NCI-H2196 (cell line): ENCODE data around the gene TEKT2.
A peak's percentile ranks its signal among the peaks of the same experiment; 100 is the strongest.

Experiments
- DNase-seq: peaks from one replicate; lab custom pipeline; 2025; ENCODE audit not compliant: unreplicated experiment; lab: John Stamatoyannopoulos, UW

The TEKT2 gene

DNA sequence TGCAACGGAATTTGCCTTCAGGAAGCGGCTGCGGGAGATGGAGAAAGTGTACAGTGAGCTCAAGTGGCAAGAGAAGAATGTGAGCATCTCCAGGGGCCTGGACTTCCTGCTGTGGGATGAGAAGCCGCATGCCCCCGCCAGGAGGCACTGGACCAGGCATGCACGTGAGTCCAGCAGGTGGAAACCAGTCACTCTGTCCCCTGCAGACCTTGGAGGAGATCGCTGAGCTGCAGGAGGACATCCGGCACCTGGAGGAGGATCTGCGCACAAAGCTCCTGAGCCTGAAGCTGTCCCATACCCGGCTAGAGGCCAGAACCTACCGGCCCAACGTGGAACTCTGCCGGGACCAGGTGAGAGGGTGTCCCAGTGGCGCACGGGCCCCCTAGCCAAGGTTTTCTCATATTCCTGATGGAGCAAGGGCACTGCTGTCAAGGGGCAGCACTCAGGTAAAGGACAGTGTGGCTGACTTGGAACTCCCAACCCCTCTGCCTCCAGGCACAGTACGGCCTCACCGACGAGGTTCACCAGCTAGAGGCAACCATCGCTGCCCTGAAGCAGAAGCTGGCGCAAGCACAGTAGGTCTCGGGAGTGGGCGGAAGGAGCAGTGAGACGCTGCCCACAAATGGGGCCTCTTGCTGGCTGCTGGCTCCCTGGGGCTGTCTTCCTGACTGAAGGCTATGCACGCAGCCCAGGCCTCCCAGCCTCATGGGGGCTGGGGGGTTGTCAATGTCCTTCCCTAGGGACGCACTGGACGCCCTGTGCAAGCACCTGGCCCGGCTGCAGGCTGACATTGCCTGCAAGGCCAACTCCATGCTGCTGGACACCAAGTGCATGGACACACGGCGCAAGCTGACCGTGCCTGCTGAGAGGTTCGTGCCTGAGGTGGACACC is 3.6 kb downstream of the TEKT2 start:
- no peak for DNase-seq

DNA sequence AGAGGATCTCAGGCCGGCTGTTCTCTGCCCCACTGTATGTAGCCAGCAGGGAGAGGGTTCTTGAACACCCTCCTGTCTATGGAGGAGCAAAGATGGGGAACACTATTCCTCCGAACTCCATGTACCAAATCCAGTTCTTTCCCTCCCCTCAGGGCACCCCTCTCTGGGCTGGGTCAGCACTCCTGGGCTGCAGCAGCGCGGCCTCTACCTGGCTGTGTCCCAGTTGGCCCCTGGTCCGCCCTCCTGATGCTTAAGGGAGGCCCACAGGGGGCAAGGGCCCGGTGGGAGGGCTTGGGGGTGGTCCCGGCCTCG is 4.3 kb downstream of the TEKT2 start:
- DNase-seq = no peak

DNA sequence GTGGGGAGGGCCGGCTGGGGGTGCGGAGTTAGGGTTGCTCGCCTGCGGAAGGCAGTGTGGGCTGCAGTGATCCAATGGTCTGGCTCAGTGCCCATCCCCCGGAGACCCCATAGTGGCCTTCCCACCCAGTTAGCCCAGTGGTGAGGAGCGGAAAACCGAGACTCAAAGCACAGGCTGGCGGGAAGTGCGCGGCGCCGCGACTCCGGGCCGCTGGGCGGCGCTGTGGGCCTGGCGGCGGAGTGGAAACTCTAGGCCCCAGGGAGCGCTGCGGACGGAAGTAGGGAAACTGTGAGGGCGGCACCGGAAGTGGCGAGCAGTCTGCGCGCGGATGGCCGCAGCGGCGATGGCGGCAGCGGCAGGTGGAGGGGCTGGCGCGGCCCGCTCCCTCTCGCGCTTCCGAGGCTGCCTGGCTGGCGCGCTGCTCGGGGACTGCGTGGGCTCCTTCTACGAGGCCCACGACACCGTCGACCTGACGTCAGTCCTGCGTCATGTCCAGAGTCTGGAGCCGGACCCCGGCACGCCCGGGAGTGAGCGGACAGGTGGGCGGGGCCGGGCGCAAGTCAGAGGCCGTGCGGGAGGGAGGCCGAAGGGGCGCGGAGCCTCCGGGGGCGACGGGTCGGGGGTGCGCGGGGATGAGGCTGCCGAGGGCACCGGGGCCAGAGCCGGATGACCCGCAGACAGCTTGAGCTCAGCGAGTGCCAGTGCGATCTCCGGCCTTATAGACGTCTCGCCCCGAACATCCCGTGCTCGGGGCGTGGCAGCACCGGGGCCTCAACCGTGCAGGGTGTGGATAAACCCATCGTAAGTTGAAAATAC is 4.9 kb downstream of the TEKT2 start, which contains the start of gene ADPRS:
ADPRS (plus strand) TSS at position 316 of the 816 bp plus-strand sequence; CDS start at position 329, 13 bp downstream.
- peak; percentile 88 for DNase-seq

DNA sequence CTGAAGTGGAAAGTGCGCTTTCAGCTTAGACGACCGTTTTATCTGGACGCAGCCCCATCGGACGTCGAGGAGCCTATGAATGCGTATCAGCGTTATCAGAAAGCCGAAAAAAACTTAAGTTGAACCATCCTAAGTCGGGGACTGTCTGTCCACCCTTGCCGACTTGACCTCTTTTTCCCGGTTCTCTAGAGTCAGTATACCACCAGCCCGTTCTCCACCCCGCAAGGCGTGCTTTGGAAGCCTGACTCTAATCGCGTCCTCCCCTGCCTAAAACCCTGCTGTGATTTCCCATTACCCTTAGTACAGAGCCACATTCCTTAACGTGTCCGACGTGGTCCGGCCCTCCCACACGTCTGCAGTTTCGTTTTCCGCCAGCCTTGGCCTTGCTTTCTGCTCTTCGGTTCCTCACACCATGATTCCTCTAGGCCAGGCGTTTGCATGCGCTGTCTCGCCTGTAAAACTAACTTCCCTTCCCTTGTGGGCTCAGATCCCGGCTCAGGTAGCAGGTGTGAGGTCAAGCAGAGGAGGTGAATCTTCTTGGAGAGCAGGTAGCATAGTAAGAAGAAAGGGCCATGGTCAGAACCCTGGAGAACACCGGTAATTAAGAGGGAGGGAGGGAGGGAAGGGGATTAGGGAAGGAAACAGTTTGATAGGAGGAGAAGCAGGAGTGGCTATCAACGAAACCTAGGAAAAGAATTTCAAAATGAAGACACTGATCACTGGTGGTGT is 5.7 kb downstream of the TEKT2 start:
- DNase-seq = no peak

DNA sequence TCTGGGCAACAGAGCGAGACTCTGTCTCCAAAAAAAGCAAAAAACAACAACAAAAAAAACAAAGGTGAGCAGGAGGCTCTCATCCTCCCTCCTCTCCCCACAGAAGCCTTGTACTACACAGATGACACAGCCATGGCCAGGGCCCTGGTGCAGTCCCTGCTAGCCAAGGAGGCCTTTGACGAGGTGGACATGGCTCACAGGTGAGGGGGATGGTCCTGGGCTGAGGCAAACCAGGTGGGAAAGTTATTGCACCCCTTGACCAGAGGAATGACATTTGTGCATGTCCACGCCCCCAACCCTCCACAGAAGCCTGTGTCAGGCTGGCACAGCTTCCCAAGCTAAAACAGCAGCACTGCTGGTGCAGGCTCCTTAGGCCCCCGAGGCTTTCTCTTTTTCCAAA is 7.2 kb downstream of the TEKT2 start:
- DNase-seq = no peak

DNA sequence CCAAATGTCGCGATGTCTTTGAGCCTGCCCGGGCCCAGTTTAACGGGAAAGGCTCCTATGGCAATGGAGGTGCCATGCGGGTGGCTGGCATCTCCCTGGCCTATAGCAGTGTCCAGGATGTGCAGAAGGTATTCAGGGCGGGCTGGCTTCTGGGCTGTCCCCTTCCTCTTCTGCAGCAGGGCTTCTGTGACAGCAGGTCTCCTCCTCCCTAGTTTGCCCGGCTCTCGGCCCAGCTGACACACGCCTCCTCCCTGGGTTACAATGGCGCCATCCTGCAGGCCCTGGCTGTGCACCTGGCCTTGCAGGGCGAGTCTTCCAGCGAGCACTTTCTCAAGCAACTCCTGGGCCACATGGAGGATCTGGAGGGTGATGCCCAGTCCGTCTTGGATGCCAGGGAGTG is 7.8 kb downstream of the TEKT2 start:
- DNase-seq = no peak

DNA sequence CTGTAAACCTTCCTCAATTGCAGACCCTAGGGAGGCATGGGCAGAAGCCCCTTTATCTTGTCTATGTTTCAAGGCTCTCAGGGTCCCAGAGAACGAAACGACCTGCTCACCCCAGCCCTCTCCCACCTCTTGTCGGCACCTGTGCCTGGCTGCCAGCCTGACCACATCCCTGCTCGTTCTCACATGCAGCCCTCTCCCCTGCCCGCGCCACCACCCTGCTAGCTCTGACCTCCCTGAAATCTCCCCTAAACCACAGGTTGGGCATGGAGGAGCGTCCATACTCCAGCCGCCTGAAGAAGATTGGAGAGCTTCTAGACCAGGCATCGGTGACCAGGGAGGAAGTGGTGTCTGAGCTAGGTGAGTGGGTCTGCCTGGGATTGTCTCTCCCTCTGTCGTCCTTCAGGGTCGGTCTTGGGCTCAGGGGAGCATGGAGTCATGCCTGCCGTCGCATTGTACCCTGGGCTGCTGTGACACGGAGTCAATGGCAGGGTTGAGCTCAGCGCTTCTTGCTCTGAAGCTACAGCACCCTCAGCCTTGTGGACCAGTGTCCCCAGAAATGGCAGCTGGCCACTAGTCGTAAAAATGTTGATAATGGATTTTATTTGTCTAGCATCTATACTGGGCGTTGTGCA is 8.4 kb downstream of the TEKT2 start:
- no peak for DNase-seq

DNA sequence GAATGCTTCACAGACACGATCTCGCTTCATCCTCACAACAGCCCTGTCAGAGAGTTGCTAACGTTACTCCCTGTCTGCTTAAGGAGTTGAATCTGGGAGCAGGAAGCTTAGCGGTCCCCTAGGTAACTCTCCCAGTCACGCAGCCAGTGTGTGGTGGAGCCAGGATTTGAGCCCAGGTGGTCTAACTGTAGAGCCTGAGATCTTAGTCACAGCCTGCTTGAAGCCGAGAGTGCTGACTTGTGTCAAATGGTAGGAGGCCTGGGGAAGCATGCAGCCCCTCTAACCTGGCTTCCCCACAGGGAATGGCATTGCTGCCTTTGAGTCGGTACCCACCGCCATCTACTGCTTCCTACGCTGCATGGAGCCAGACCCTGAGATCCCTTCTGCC is 8.9 kb downstream of the TEKT2 start:
- no peak for DNase-seq

DNA sequence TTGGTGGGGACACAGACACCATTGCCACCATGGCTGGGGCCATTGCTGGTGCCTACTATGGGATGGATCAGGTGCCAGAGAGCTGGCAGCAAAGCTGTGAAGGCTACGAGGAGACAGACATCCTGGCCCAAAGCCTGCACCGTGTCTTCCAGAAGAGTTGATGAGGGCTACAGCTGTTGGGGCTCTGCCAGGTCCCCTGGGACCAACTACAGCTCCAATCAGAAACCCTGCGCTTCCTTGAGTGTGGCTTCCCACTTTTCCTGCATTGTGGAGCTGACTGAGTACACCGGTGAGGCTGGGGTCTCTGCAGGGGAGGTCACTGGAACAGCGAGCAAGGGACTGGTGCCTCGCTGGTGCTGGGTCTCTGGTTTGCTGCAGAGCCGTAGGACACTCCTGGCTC is 9.3 kb downstream of the TEKT2 start:
- no peak for DNase-seq

DNA sequence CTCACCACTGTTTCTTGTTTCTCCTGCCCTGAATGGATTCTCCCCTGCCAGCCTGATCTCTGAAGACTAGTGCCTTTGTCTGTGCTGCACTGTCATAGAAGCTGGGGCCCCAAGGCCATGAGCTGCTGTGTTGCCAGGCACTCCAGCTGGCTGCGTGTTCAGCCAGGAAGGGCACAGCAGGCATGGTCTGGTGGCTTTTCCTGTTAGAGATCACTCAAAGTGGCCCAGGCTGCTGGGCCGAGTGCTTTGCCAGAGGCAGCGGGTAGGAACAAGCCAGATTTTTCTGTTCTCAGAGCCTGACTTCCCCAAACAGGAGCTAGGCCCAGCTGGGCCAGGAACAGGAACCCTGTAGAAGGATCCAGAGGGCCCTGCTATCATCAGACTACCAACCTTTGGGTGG is 10.0 kb downstream of the TEKT2 start:
- no peak for DNase-seq

DNA sequence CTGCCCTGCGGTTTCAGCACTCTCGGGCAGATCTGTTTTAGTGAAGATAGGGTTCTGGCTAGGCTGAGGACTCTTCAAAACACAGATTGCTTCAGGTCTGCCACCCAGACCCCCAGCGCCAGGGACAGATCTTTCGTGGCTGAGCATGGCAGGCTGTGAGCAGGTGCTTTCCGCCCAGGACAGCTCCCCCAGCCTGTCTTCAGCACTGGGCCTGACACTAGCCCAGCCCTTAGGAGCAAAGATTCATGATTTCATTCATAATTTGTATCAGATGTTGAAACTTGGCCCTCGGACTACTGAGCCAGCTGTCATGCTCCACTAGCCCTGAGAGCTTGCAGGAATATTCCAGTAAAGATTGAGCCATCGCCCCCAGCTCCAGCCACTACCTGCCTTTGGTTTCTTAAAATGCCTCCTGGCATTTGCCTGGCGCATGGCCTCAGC is 10.7 kb downstream of the TEKT2 start:
- no peak for DNase-seq

DNA sequence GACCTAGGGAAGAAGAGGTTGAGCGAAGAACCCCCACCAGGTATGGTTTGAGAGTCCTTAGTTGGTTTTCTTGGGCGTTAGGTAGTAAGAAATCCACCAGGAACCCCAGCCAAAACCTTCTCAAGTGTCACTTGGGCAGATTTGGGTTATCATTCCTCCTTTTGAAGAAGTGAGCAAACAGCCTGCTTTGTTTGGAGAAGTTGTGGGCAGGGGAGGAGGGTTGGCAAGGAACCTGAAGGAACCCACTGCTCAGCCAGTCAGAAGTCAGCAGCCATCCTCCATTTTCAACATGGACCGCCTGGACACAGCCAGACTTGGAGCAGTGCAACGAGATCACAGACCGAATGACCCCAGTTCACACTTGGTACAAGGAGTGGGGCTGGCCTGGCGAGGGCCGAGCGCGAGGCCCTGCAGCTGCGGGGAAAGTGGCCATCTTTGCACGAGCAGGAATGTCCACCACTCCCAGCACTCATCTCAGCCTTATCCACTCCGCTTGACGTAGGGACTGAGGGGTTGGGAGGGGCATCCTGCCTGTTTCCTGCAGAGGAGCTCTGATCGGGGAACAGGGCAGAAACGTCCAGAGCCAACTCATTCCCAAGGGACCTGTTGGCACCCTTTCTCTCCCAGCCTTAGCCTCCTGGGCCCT is 12.0 kb downstream of the TEKT2 start:
- no peak for DNase-seq

DNA sequence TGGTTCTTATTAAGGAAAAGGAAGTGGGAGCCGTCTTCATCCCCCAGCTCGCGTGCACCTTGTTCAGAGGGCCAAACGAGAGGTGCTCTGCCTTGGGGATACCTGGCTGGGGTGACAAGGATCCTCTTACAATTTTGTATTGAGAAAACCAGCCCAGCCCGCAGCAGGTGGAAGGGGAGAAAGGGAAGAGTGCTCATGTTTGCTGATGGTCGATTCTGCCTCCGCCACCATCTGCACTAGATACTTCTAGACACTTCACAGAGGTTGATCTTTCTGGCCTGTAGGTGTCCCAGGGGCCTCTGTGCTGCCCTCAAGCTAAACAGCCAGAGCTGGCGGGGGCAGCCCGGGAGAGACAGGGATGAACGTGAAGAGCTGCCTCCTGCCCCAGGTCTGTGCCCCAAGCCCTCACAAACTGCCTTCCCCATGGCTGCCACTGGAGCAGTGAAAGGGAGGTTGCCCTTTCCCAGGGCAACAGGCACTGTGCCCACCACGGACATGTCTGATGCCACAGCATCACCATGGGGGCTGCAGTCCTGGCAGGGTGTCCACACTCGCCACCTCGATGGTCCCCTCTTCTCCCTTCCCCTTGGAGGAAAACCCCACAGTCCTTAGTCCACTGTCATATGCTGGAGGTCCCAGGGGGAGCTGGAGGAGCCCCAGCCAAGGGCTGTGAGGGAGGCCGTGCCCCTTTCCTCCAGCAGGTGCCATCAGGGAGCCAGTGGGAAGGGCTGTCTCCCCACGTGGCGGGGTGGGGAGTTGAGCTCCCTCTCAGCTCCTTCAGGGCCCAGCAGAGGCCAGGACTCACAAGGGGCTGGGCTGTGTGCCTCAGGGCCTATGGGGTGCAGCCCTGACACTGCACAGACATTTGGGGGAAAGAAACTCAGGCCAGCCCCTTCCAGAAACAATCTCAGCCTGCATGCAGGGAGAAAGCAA is 12.9 kb downstream of the TEKT2 start:
- DNase-seq = no peak

DNA sequence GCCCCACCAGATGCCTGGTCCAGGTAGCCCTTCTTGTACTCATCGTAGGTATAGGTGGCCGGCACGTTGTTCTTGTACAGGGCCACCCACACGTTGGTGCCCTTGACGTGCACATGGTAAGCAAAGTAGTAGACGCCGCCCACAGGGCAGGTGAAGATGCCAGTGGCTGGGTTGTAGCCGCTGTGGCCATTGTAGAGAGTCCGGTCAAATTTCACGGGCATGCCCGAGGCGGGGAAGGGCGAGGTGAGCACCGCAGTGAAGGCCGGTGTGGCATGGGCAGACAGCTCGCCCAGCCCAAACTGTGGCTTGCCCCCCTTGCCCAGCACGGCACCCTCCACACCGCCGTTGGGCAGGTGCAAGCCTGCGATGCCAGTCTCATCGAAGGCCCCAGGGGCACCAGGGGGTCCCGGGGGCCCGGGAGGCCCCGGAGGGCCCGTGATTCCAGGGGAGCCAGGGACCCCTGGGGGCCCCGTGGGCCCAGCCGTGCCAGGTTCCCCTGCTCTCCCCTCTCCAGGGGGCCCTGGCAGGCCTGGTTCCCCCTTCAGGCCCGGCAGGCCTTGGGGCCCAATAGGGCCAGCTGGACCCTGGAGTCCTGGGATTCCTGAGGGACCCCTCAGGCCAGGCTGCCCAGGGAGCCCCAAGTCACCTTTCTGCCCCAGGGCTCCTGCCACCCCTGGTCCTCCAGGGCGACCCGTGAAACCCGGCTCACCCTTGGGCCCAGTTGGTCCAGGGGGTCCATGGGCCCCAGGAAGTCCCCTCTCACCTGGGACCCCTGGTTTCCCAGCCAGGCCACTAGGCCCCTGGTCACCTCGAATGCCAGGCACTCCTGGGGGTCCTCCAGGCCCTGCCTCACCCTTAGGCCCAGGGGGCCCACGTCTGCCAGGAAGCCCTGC is 14.0 kb downstream of the TEKT2 start:
- DNase-seq = no peak

DNA sequence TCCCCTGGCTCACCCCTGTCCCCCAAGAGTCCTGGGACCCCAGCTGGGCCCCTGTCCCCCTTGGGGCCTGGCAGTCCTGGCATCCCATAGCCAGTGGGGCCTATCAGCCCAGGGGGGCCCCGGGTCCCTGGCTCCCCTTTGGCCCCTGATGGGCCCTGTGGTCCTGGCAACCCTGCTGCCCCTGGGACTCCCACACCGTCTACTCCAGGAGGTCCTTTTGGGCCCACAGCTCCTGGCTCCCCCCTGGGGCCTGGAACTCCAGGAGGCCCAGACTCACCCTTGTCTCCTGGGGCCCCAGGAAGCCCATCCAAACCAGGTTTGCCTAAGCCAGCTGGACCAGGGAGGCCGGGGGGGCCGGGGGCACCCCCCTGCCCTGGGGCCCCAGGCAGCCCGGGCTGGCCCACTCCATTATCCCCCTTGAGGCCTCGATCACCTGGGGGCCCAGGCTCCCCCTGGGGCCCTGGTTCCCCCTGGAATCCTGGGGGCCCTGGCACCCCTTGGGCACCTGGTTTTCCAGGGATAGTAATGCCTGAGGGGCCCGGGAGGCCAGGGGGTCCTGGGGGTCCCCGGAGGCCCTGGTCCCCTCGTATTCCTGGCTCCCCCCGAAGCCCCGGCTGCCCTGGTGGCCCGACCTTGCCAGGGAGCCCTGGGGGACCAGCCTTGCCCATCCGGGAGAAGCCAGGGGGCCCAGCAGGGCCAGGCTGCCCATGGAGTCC is 14.9 kb downstream of the TEKT2 start:
- no peak for DNase-seq

DNA sequence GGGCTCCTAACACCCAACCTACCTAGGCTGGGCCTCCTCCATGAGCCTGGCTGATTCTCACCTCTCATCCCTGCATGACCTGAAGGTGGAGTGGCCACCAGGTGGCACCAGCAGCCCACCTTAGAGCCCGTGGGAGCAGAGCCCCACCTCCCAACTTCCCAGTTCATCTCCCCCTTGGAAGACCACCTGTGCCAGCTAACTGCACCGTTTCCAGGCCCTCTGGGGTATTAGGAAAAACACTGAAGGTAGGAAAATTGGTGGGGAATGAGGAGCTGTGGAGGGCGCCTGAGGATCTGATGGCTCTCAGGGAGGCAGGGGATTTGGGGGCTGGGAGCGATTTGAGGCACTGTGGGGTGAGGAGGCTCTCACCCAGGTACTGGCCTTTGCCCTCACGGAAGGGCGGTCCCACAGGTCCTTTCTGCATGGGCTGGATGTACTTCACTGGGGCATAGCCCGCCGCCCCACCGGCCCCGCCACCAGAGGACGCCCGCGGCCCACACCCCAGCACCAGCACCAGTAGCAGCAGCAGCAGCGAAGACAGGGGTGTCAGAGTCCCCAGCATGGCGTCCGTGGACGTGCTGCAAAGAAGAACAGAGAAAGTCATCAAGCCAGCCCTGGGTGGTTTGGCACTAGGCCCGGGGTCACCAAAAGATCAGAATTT is 15.9 kb downstream of the TEKT2 start:
- DNase-seq = peak; percentile 85

DNA sequence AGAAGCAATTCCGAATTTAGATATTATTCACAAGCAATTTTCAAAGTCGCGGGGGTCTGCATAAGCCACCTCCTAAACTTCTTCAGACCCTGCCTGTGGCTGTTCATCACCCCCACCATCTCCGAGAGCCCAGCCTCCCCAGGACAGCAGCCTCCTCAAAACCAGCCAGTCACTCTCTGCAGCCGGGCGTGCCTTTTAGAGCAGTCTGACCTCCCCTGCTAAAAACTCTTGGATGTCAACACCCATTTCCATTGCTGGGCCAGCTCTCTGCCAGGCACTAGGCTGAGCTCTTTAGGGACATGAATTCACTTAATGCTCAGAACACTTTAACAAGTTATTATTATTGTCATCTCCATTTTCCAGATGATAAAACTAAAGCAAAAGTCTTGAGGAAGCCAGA is 16.5 kb downstream of the TEKT2 start:
- no peak for DNase-seq
